ENCODE data around the gene ESF1. TPM values are rescaled to one million over a fixed set of nuclear protein-coding genes. Genes with fewer than 3 reads are reported as not detected.

Gene ESF1
- total RNA-seq, 1 experiment from 2014 or later: 36.9 TPM

- H2BK20ac ChIP-seq (ENCODE audit: low read depth, low read length, poor library complexity, severe bottlenecking): no peak overlapping the region
- no peak overlapping the region for H3K56ac ChIP-seq (ENCODE audit: insufficient read length, low read depth, low read length)
- WGBS (ENCODE audit: extremely low coverage, insufficient read length, low lambda C conversion rate): no CpG with 5 or more reads among the region's 8 CpGs
- H3K9me3 ChIP-seq (ENCODE audit: control insufficient read depth, low read depth, low read length): no peaks in the 10 kb centered on the region
- no peak for DNase-seq
- H3K4ac ChIP-seq (ENCODE audit: low read depth, low read length): no peak overlapping the region
- Mint-ChIP-seq H3K27me3 (ENCODE audit: low read depth) (no peaks in the 10 kb centered on the region), H3K36me3 (ENCODE audit: insufficient read depth in 1 of 3, low read depth in 3 of 3) (peaks cover 30 to 53% (median 43%) of the 10 kb centered on the region in 3 experiments), H3K4me1 (peaks cover 19 to 24% of the 10 kb centered on the region in 2 experiments), H3K9me3 (no peaks in the 10 kb centered on the region; a peak in 1 of 5 replicates), H3K4me3 (peak overlapping the region; percentile 96 to 98), H3K27ac (peak overlapping the region; percentile 72 to 92 (median 82); a peak in 4 of 7 replicates)
- no peak overlapping the region for H2AFZ ChIP-seq (ENCODE audit: low read length)
- no peak overlapping the region for H4K8ac ChIP-seq (replicated peaks; ENCODE audit: insufficient read length, low read depth, low read length)
- H3K14ac ChIP-seq (ENCODE audit: insufficient read depth, low read length): no peak overlapping the region
- no peak overlapping the region for H4K91ac ChIP-seq (ENCODE audit: insufficient read length, low read depth, low read length)
- no peak overlapping the region for H2BK15ac ChIP-seq (ENCODE audit: low read depth, low read length)
- H3K4me1 ChIP-seq (ENCODE audit: insufficient read depth, low read length): no peaks in the 10 kb centered on the region
- no peak overlapping the region for H2BK12ac ChIP-seq (ENCODE audit: insufficient read length, low read depth, low read length)
- H3K27ac ChIP-seq (ENCODE audit: insufficient read length, low read depth, low read length): no peak overlapping the region
- no peak overlapping the region for H4K5ac ChIP-seq (ENCODE audit: insufficient read length, low read depth, low read length)
- H2AK5ac ChIP-seq (ENCODE audit: insufficient read length, low read length): no peak overlapping the region
- TF ChIP-seq CTCF (conservative IDR thresholded peaks at IDR 0.05): no peak
- no peak overlapping the region for H3T11ph ChIP-seq (ENCODE audit: low read length)
- no peak overlapping the region for H3K23ac ChIP-seq (ENCODE audit: insufficient read length, low read depth, low read length)
- no peaks in the 10 kb centered on the region for H4K20me1 ChIP-seq (ENCODE audit: control insufficient read depth, insufficient read depth, insufficient read length)
- no peak overlapping the region for H3K18ac ChIP-seq (ENCODE audit: insufficient read length, low read depth, low read length)
- H2BK5ac ChIP-seq (ENCODE audit: insufficient read length, low read length): no peak overlapping the region
- peaks cover 18% of the 10 kb centered on the region for H3K79me2 ChIP-seq (ENCODE audit: insufficient read depth, low read length)
- H3K27me3 ChIP-seq (ENCODE audit: insufficient read depth, low read length): no peaks in the 10 kb centered on the region
- H3K79me1 ChIP-seq (ENCODE audit: insufficient read depth, low read depth, low read length, poor library complexity, severe bottlenecking): no peaks in the 10 kb centered on the region
- peaks cover 11% of the 10 kb centered on the region for H3K23me2 ChIP-seq (ENCODE audit: insufficient read length, low read depth, low read length, poor library complexity, severe bottlenecking)
- peak overlapping the region; percentile 69 for H3K4me2 ChIP-seq (ENCODE audit: insufficient read depth, insufficient read length, low read length)
- H2BK120ac ChIP-seq (ENCODE audit: low read depth, low read length, poor library complexity, severe bottlenecking): no peak overlapping the region
- peak overlapping the region; percentile 63 for H3K9ac ChIP-seq (ENCODE audit: extremely low read depth, insufficient read length, low read length)
Observed at GRCh38 chr20:13786143-13786828, 1.6 kb upstream of the ESF1 start.

All from H9 (cell line).